Measurements from ENCODE around the gene USP6.
"Not testable (repeated sequence)": the region's sequence is repeated elsewhere in the genome, so short reads cannot be mapped to it uniquely, and the experiment has no call there.

Gene USP6

GRCh38 chr17:5200360-5200759 is 84.5 kb downstream of the USP6 start:
- DNase-seq = no peak

- no peak for DNase-seq
Measured at GRCh38 chr17:5201011-5201410, 85.2 kb downstream of the USP6 start.

GRCh38 chr17:5203178-5203907 is 87.5 kb downstream of the USP6 start:
- no peak for DNase-seq

- DNase-seq = peak; percentile 49
Measured at GRCh38 chr17:5203908-5204294, 88.1 kb downstream of the USP6 start.

GRCh38 chr17:5209396-5209795 is 93.6 kb downstream of the USP6 start:
- peak; percentile 6 for DNase-seq

- DNase-seq = no peak
Measured at GRCh38 chr17:5210091-5210490, 94.3 kb downstream of the USP6 start.

GRCh38 chr17:5210614-5211252 is 94.9 kb downstream of the USP6 start:
- no peak for DNase-seq

- DNase-seq = no peak
Measured at GRCh38 chr17:5211458-5211857, 95.6 kb downstream of the USP6 start.

- DNase-seq = not testable (repeated sequence)
Measured at GRCh38 chr17:5217562-5217961, 101.7 kb downstream of the USP6 start.

- no peak for DNase-seq
Measured at GRCh38 chr17:5219536-5219935, 103.7 kb downstream of the USP6 start.

- DNase-seq = no peak
Measured at GRCh38 chr17:5220074-5220473, 104.2 kb downstream of the USP6 start.

- DNase-seq = not testable (repeated sequence)
Measured at GRCh38 chr17:5221912-5222311, 106.1 kb downstream of the USP6 start.
